ENCODE results near the gene SHF.
"Not testable (repeated sequence)": the region's sequence is repeated elsewhere in the genome, so short reads cannot be mapped to it uniquely, and the experiment has no call there.

Gene SHF

DNA sequence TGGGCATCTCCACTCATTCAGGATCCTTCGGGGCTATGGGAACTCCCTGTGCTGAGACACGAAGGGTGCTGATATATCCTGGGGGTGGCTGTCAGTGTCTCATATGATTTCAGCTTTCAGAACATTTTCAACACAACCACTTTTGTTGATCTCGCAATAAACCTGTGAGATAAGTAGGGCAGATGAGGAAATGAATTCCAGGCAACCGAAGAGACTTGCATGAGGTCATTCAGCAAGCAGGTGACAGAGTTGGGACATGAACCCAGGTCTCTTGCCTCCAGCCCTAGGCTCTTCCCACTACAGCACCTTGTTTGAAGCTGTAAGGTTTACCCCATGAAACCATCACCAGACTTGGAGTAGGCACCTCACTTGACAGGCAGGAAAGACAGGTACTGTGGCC, 41.4 kb downstream of the SHF start:
- DNase-seq (ENCODE audit: low read depth), result no peak

DNA sequence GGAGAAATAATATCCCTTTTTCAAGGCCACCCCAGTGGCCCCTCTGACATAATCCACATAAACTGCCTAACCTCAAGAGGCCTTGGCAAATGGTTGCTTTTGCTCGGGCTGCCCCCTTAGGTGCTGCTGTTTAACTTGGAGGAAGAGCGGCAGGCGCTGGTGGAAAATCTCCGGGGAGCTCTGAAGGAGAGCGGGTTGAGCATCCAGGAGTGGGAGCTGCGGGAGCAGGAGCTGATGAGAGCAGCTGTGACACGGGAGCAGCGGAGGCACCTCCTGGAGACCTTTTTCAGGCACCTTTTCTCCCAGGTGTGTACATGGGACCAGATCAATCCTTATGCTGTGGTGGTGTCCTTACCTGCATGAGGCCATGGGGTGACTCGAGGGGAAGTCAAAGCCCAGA, 43.0 kb downstream of the SHF start:
- no peak for DNase-seq (ENCODE audit: low read depth)

DNA sequence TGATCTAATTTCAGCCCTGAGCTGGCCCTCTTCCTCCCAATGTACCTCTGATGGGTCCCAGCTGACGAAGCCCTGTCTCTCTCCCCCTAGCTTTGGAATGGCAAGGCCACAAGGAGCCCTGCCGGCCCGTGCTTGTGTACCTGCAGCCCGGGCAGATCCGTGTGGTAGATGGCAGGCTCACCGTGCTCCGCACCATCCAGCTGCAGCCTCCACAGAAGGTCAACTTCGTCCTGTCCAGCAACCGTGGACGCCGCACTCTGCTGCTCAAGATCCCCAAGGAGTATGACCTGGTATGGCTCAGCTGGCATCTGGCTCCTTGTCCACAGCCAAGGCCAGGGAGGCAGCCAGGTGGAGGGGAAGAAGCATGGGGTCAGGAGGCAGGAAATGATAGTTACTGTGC, 43.8 kb downstream of the SHF start:
- no peak for DNase-seq (ENCODE audit: low read depth)

DNA sequence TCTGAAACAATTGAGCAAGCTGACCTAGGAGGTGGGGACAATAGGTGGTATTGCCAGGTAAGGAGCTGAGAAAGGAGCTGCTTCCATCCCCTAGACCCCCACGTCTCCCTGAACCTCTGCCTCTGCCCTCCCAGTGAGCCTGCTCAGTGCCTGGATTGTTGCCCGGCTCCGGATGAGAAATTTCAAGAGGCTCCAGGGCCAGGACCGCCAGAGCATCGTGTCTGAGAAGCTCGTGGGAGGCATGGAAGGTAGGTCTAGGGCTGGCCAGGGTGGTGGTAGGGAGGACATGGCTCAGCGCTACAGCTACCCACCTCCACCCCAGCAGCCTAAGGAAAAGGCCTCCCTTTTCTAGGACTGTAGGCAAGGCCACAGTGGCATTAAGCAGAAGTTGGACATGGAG, 44.7 kb downstream of the SHF start:
- no peak for DNase-seq (ENCODE audit: low read depth)

DNA sequence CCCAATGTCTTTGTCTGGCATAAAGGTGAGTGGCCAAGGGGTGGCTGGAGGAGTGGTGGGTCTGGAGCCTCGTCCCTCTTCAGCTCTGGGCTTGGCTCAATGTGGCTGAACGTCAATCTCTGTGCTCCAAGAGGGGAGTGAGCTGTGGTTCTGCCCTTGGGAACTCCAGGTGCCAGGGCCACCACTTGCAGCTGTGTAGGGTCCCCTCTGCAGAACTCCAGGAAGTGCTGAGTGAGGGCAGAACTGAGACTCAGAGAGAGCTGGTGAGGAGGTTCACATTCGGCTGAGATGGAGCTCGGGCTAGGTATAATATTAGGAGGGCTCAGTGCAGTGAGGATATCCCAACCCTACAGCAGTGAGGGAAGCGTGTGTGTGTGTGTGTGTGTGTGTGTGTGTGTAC, 46.4 kb downstream of the SHF start:
- no peak for DNase-seq (ENCODE audit: low read depth)

DNA sequence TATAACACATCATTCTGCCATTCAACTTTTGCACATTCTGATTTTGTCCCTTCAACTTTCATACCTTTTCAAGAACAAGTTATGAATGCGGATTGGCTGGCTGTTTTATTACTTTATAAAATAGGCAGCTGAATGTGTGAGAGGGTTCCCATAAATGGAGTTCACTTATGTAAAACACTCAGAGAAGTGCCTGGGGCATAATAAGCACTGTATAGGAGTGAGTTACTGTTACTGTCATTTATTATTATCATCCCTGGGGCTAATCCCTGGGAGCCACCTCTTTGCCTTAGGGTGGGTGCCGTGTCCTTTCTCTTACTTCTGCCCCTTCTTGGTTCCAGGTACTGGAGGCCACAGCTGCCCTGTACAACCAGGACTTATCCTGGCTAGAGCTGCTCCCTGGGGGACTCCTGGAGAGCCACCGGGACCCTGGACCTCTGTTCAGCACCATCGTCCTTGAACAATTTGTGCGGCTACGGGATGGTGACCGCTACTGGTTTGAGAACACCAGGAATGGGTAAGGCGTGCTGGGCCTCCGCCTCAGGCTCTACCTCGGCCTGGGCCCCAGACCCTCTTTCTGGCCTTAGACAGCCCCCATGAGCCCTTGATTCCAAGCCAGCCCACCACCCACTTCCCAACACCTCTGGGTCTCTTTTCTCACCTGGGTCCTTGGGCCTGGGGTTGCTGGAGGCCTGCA, 47.1 kb downstream of the SHF start:
- DNase-seq (ENCODE audit: low read depth), result no peak

DNA sequence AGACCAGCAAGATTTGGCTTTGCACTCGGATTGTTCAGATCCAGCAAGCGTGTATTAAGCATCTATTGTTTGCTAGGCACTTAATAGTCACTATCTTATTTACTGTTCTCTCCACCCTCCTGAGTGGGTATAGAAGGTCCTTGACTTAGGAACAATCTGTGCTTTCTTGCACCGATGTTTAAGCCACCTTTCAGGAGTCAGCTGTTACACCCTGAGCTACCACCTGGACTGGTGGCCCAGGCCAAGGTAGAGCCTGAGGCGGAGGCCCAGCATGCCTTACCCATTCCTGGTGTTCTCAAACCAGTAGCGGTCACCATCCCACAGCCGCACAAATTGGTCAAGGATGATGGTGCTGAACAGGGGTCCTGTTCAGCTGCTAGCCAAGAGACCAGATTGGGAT, 48.0 kb downstream of the SHF start:
- DNase-seq (ENCODE audit: low read depth), result no peak

DNA sequence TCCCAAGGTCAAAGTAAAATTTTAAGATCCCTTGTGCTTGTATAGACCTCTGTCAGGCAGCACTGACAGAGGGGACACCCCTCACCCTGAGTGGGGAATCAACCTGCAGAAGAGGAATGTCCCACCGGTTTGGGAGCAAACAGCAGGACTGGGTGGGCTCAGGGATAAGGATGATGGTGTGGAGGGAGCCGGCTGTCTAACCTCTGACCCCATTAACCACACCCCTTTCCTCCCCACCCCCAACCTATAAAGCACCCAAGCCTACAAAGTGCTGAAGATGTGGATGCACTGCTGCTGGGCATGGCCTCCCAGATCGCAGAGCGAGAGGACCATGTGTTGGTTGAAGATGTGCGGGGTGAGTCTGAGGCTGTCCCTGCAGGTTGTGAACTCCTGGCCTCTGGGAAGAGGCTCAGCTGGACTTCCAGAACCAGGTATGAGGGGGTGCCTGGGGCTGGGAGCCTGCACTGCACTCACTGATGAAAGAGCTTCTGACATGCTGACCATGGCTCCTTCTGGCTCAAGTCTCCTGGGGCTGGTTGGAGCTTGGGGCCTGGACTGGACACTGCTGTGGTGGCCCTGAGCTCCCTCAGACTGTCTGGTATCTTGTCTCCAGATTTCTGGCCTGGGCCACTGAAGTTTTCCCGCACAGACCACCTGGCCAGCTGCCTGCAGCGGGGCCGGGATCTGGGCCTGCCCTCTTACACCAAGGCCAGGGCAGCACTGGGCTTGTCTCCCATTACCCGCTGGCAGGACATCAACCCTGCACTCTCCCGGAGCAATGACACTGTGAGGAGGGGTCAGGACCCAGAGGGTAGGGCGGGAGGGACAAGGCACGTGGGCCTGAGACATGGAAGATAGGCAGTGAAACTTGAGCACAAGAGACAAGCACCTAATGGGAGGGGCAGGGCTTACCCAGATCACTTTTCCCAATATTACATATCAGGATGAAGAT, 48.7 kb downstream of the SHF start:
- DNase-seq (ENCODE audit: low read depth), result no peak

DNA sequence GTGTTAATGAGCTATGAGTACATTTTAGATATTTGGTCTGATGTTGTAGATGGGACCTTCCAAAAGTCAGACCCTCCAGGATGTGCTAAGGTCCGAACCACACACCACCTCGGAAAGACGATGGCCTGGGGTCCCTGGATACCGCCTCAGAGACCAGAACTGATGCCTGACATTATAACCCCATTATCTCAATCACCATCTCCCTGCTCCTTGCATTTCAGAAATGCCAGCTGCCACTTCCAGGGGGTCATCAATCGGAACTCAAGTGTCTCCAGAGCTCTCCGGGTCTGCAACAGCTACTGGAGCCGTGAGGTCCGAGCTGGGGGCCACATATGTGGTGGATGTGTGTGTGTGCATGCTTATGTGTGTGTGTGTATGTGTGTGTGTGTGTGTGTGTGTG, 50.1 kb downstream of the SHF start:
- DNase-seq (ENCODE audit: low read depth), result no peak

DNA sequence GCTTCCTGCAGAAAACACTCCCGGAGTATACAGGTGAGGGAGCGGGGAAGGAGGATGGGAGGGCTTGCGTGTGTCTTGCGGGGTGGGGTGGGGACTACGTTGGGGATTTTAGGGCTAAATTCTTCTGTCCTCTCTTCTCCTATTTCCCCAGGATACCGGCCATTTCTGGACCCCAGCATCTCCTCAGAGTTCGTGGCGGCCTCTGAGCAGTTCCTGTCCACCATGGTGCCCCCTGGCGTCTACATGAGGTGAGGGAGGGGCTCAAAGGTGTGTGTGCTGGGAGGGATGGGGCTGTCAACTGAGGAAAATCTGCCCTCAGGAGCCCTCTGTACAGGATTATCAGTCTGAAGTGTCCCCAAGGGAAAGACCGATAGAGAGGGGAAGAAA, 51.4 kb downstream of the SHF start:
- no peak for DNase-seq (ENCODE audit: low read depth)

DNA sequence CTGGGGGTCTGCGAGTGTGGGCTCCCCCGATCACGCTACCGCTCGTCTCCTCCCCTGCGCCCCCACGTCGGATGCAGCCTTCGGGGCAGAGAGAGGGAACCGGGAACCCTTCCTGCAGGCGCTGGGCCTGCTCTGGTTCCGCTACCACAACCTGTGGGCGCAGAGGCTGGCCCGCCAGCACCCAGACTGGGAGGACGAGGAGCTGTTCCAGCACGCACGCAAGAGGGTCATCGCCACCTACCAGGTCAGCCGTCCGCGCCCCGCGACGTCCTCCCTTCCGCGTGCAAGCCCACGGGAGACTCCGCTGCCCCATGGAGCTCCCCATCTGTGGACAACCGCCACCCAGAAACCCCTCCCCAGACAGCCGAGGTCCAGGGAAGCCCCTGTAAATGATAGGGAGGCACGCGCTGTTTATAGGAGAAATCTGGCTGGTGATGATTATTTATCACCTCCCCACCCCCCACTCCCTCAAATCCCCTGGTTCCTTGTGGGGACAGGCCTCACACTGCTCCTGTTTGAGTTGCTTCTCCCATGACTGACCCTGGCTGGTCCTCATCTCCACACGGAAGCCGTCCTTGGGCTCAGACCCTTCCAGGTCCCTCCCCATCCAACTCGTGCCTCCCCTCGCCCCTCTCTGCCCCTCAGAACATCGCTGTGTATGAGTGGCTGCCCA, 51.9 kb downstream of the SHF start:
- DNase-seq (ENCODE audit: low read depth), result not testable (repeated sequence)

DNA sequence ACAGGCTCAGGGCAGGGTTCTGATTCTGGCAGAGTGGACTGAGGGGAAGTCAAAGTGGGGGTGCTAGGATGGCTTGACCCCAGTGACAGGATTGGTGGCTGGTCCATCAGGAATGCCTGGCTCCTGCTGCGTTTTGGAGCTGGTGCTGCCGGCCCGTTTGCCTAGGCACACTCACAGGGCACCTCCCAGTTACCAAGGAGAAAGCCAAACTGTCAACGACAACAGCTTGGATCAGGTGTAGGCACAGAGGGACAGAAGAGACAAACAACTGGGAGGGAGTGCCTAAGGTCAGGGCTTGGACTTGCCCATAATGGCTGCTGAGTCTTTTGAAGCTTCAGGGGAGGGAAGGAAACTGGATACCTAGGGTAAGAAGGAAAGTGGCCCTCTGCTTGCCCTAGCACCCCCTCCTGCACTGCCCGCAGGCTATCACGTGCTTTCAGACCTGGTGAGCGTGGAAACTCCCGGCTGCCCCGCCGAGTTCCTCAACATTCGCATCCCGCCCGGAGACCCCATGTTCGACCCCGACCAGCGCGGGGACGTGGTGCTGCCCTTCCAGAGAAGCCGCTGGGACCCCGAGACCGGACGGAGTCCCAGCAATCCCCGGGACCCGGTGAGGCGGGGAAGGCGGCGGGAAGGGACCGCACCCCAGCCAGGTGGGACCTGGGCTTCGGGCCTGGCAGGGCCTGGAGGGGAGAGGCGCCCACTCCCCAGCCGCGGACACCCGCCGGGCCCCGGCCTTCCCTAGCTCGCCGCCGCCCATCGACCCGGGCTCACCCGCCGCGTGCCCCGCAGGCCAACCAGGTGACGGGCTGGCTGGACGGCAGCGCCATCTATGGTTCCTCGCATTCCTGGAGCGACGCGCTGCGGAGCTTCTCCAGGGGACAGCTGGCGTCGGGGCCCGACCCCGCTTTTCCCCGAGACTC, 52.8 kb downstream of the SHF start:
- DNase-seq (ENCODE audit: low read depth), result no peak

DNA sequence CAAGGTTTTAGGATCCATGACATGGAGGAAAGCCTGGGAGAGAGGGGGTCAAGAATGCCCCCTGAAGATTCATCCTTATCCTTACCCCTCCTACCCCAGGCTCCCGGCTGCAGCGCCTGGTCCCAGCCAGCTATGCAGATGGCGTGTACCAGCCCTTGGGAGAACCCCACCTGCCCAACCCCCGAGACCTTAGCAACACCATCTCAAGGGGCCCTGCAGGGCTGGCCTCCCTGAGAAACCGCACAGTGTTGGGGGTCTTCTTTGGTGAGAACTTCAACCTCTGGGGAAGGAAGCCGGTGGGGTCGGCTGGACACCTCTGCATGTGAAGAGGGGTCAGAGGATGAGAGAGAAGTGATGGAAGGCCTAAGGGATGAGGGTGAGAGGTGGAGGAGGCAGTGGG, 53.7 kb downstream of the SHF start:
- no peak for DNase-seq (ENCODE audit: low read depth)

DNA sequence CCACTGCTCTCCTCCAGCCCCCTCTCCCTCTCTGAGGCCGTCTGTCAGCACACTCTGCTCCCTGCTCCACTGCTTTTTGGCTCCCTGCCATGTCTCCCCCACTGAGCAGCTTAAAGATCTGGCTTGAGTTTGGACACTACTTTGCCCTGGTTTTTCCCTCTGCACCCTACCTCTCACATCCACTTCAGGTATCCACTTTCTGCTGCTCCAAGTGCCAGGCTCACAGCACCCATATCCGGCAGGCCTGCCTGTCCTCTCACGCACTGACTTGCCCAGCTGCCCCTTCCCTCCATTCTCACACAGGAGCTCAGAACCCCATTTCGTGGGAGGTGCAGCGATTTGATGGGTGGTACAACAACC, 54.2 kb downstream of the SHF start:
- DNase-seq (ENCODE audit: low read depth), result no peak

DNA sequence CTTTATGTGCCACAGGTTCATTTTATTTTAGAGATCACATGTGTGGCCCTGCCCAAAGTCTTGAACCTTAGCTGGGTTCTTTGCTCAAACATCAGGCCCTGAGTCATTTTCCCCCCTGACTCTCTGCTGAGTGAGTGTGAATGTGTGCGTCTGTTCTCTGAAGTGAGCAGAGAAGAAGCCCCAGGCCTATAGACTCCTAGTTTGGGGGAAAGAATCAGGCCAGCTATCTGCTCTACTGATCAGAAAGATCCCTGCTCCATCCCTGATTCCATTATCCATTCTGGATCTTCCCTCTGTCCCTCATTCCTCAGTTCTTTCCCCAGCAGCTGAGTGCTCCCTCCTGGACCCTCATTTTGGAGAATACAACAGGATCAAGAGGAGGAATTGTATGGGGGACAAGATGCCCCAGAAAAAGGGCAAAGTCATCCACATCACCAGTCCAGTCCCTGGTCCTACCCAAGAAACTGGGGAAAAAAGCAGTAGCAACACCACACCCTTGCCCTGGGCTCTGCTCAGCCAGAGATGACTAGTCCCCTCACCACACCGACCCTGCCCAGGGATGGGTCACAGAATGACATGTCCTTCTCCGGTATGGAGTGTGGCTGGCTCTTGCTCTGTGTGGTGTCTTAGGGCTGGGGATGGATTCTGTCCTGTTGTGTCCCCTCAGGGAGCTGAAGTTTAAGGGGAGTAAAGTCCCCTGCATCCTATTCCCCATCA, 54.8 kb downstream of the SHF start:
- DNase-seq (ENCODE audit: low read depth), result no peak

DNA sequence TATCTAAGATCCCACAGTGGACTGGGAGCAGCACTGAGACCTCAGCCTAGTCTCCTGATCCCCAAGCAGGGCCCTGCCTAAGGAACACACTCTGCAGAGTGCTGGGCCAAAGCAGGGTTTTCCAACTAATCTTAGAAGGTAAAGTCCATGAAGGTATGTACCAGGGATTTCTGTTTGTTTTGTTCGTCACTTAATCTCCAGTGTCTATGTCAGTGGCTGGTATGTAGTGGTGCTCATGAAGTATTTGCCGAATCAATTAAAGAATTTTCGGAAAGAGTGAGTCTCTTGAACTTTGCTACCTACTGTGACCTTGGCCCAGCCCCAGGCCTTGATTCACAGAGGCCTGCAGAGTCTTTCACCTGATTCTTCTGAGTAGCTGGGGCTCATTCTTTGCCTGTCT, 56.3 kb downstream of the SHF start:
- DNase-seq (ENCODE audit: low read depth), result no peak

DNA sequence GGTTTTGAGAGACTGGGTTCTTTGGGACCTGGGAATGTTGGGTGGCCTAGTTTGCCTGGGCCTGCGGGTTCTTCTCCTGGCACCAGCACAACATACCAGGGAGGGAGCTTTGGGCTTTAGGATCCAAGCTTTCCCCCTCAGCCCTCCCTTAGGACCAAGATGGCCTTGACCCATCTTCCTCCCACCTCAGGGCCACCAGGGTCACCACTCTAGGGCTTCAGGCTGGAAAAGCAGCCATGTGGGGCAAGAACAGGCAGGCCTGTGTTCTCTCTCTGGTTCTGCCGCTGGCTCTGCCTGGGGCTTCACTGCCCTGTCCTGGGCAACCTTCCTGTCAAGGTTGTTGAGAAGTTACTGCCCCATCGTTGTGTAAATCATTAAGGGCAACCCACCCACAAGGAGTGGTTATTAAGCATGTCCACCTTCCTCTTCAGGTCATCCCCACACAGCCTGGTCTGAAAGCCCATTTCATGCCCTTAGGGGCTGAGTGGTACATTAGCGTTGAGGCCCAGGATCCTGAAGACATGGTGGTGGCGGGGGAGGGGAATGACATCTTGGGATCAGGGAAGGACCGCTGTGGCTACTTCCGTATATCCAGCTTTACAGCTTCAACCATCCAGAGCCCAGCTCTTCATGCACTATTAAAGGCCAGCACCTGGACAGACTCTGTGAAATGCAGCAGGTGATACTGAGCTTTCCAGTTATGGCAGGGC, 57.3 kb downstream of the SHF start:
- DNase-seq (ENCODE audit: low read depth), result no peak

DNA sequence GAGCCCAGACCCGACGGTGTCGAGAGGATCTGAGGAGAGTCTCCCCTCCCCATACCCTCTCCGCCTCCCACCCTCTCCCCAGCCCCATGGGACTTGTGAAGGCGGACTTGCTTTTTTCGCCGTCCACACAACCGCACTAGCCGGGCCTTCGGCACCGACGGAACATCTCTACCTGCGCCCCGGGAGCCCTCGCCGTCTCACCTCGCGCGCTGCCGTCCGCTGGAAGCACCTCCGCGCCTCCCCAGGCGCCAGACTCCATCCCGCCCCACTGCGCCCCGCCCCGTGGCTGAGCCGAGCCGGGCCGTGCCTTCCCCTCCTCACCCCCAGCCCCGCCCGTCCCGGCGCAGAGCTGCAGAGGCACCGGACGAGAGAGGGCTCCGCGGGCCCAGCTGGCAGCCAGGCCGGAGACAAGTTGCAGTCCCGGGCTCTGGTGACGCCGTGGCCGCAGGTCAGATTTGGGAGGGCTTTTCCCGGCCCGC, 58.1 kb downstream of the SHF start, which contains the start of the genes DUOX1 and DUOXA1:
DUOX1 (plus strand) TSS at position 344 of the 479 bp plus-strand sequence. CDS start 1,973 bp downstream, outside the sequence.
DUOXA1 (minus strand) TSS at position 229 of the 479 bp plus-strand sequence. CDS start 6,865 bp downstream, outside the sequence.
- DNase-seq (ENCODE audit: low read depth), result no peak

DNA sequence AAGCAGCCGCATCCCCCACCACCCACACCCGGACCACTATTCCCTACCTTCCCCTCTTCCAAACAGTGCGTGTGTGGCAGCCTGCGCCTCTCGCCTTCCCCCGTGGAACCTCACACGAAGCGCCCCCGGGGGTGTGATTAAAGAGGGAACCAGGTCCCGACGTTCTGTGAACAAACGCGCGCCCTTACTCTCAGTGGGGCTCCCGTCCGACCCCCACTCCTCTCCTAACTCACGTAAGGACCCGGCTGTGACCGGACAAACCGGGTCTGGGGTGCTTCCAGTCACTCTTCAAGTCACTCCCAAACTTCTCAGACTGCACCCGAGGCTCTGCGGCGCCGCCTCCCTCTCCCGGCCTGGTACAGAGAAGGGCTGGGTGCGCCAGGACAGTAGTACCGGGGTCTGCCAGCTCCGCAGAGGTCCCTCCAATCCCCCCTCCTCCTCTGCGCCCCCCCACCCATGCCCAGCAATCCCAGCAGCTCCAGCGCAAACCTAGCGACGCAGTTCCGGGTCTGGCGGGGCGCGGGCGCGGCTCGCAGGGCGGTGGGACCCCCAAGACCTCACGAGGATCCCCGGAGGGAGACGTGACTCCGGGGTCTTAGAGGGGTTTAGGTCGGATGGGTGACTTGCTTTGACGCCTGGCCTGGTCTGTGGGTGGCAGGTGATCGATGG, 58.7 kb downstream of the SHF start:
- no peak for DNase-seq (ENCODE audit: low read depth)
